B cell (primary cell): ENCODE results near the gene C10orf62. TPM values are rescaled to one million over a fixed set of nuclear protein-coding genes. Genes with fewer than 3 reads are reported as not detected.
"Not testable (repeated sequence)": the region's sequence is repeated elsewhere in the genome, so short reads cannot be mapped to it uniquely, and the experiment has no call there.

Experiments used
- ATAC-seq: fragments of 200-7000 bp; cut with Tn5 transposase; one replicate; pipeline ENCODE4 v1.10.0; 2021; ENCODE audit warnings: low read depth, mild to moderate bottlenecking, moderate number of reproducible peaks, moderate library complexity
- CTCF ChIA-PET: fragments of 350-600 bp; sonication (Branson Sonifier 250); formaldehyde crosslinking; loops from one replicate; lab custom pipeline; 2021; ENCODE audit warnings: antibody characterized with exemption, inconsistent platforms; lab: Charles Lee
- POLR2A ChIA-PET: fragments of 350-600 bp; sonication (Branson Sonifier 250); formaldehyde crosslinking; loops from one replicate; lab custom pipeline; 2021; ENCODE audit warnings: antibody characterized with exemption; lab: Charles Lee
- DNase-seq: peaks from one replicate; pipeline ENCODE4 v3.0.0; 2013
- H2AFZ ChIP-seq: 2 replicates; pipeline ENCODE4 v1.6.1; 2012; ENCODE audit warnings: mild to moderate bottlenecking, low read depth, low read length; ENCODE audit not compliant: insufficient read depth, poor library complexity, severe bottlenecking
- H3K27ac ChIP-seq, 2 donors: 1 replicate in 1 of 2; 2 replicates in 1 of 2; pipeline ENCODE4 v1.5.1; 2012 to 2013; ENCODE audit warnings: low read length in 2 of 2, mild to moderate bottlenecking in 2 of 2, moderate library complexity in 1 of 2
- H3K27me3 ChIP-seq, 4 experiments: fragments of 200-600 bp in 1 of 4; sonication (generic) in 1 of 4; replicated peaks in 1 of 4; 1 replicate in 2 of 4; 2 replicates in 2 of 4; pipeline versions ENCODE4 v1.6.1 to v1.7.0; 2013 to 2016; ENCODE audit warnings: low read length in 3 of 4, mild to moderate bottlenecking in 2 of 4, mixed read lengths in 1 of 4, moderate library complexity in 1 of 4; ENCODE audit not compliant: insufficient read depth in 4 of 4, control insufficient read depth in 3 of 4; ENCODE audit errors: control extremely low read depth in 1 of 4
- H3K36me3 ChIP-seq, 2 experiments: replicated peaks in 1 of 2; 1 replicate in 1 of 2; 2 replicates in 1 of 2; pipeline versions ENCODE4 v1.6.1 to v1.7.1; 2013; ENCODE audit warnings: low read length in 1 of 2; ENCODE audit not compliant: insufficient read depth in 2 of 2, control insufficient read depth in 1 of 2; ENCODE audit errors: control extremely low read depth in 1 of 2, extremely low read depth in 1 of 2
- H3K4me1 ChIP-seq, 2 donors: fragments of 200-600 bp in 1 of 2; sonication (generic) in 1 of 2; 1 replicate in 1 of 2; 2 replicates in 1 of 2; pipeline versions ENCODE4 v1.5.1 to v1.6.1; 2013 to 2017; ENCODE audit warnings: low read length in 2 of 2; ENCODE audit not compliant: control insufficient read depth in 2 of 2, insufficient read depth in 2 of 2
- H3K4me2 ChIP-seq: replicated peaks from 2 replicates; pipeline ENCODE3; 2012; ENCODE audit warnings: mild to moderate bottlenecking, low read depth, low read length; ENCODE audit not compliant: poor library complexity, severe bottlenecking
- H3K4me3 ChIP-seq, 5 experiments: fragments of 200-600 bp in 1 of 5; sonication (generic) in 1 of 5; 1 replicate in 3 of 5; 2 replicates in 2 of 5; pipeline versions ENCODE4 v1.5.1 to v1.7.0; 2011 to 2016; ENCODE audit warnings: low read length in 4 of 5, mild to moderate bottlenecking in 4 of 5, low read depth in 2 of 5, control low read depth in 1 of 5, moderate library complexity in 1 of 5; ENCODE audit not compliant: insufficient read depth in 1 of 5; ENCODE audit errors: control extremely low read depth in 1 of 5, extremely low read depth in 1 of 5
- H3K79me2 ChIP-seq: fragments of 200-600 bp; sonication (generic); one replicate; pipeline ENCODE4 v1.6.0; 2016; ENCODE audit warnings: low read length; ENCODE audit not compliant: control insufficient read depth, insufficient read depth
- H3K9ac ChIP-seq: fragments of 200-600 bp; sonication (generic); 2 replicates; pipeline ENCODE4 v1.6.1; 2017; ENCODE audit warnings: mild to moderate bottlenecking, low read length, moderate library complexity
- H3K9me3 ChIP-seq, 3 donors: one replicate each; pipeline versions ENCODE4 v1.6.1 to v1.7.1; 2013; ENCODE audit warnings: low read length in 2 of 3; ENCODE audit not compliant: control insufficient read depth in 2 of 3, insufficient read depth in 1 of 3; ENCODE audit errors: control extremely low read depth in 1 of 3
- H4K20me1 ChIP-seq: 2 replicates; pipeline ENCODE4 v1.6.0; 2012; ENCODE audit warnings: mild to moderate bottlenecking, low read length; ENCODE audit not compliant: insufficient read depth, control insufficient read depth, poor library complexity, severe bottlenecking
- H3K27ac Mint-ChIP-seq: one replicate; pipeline ENCODE4 v1.8.0; 2021; ENCODE audit warnings: mixed read lengths
- H3K27me3 Mint-ChIP-seq: one replicate; pipeline ENCODE4 v1.8.0; 2021; ENCODE audit warnings: mixed read lengths
- H3K4me1 Mint-ChIP-seq: one replicate; pipeline ENCODE4 v1.8.0; 2021; ENCODE audit warnings: mixed read lengths
- H3K4me3 Mint-ChIP-seq: one replicate; pipeline ENCODE4 v1.8.0; 2021; ENCODE audit warnings: mixed read lengths
- H3K9me3 Mint-ChIP-seq: one replicate; pipeline ENCODE4 v1.8.0; 2022; ENCODE audit warnings: mixed read lengths; ENCODE audit not compliant: insufficient read depth
- EZH2 ChIP-seq: IDR thresholded peaks from 2 replicates; pipeline ENCODE4 v1.6.1; 2012; ENCODE audit warnings: borderline replicate concordance, low read depth, mild to moderate bottlenecking, moderate library complexity, low read length; ENCODE audit not compliant: insufficient read depth, poor library complexity, severe bottlenecking
- WGBS: methylation state at CpG from one replicate; pipeline ENCODE4 v1.1.5; 2013; ENCODE audit warnings: missing lambda C conversion rate; ENCODE audit not compliant: insufficient coverage; 5-methylcytosine and 5-hydroxymethylcytosine counted together
- intact Hi-C: fragments of 100-400 bp; cut with micrococcal nuclease; formaldehyde crosslinking; loops from one replicate; pipeline ENCODE4 v1.10.0; 2022
- polyA plus RNA-seq: library from polyadenylated mRNA; depleted of rRNA; stranded (reverse); fragments of >200 nt; gene quantifications from 2 replicates; pipeline ENCODE4 v1.2.3, GENCODE V29; 2012
- total RNA-seq, 2 donors: library from RNA; stranded (reverse); fragments of 120-200 nt in 1 of 2; gene quantifications; 1 replicate in 1 of 2; 2 replicates in 1 of 2; pipeline versions ENCODE4 v1.2.3 to v1.2.4, GENCODE V29; 2013 to 2022
- TF ChIP-seq, protein P1 (sequence below): fragments of 200-600 bp; IDR thresholded peaks from one replicate; pipeline ENCODE4 v1.8.0; 2022; ENCODE audit warnings: antibody characterized with exemption, mild to moderate bottlenecking

Gene C10orf62
- total and polyA plus RNA-seq, 2 donors (not counting 1 experiment from before 2014, with no cell fraction given), result not detected

DNA sequence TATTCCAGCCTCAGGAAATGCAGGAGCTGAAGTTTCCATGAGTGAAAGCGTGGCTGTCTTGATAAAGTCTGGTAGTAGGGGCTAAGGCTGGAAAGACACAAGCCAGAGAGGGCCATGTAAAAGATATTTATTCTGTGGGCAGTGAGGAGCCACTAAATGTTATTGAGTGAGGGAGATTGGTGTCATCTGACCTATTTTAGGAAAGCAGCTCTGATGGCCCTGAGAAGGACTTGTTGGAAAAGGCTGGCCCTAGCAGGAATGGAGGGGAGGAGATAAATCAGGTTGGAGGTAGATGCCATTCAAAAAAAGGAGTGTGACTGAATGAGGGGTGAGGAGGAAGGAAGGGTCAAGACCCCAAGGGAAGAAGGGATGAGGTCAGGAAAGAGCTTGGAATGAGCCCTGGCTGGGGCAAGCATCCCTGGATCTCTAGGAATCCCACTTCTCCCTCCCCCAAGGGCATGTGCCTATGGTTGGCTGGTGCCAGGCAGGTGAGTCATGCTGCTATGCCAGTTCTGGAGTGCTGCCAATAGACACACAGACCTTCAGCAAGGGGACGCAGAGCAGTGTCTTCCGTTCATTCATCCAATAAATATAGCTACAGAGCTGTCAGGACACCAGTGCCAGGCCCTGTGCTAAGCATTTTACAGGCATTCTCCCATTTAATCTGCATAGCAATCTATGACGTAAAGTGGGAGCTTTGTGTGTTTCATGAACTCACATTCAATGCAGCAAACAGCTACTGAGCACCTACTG, 15.0 kb upstream of the C10orf62 start:
- intact Hi-C loops, result no loop called here

DNA sequence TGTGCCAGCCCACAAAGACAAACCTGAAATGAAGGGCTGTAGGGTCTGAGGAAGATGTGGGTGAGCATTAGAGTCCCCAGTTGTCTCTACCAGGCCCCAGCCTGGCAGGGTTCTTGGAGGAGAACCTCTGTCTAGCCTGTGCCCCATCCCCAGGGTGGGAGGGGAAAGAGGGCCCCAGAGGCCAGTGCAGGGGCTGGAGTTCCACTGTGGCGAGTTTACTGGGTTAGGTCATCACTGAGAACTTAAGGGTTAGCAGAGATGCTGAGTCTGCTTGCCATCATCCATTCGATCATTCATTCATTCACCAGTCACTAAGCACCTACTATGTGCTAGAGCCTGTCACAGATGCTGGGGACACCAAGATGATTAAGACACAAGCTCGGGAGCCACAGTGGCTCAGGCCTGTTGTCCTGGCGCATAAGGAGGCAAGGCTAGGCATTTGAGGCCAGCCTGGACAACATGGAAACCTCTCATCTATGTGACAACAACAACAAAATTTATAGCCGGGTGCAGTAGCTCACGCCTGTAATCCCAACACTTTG, 14.3 kb upstream of the C10orf62 start:
- no peak overlapping the region for H3K4me3 ChIP-seq
- H3K27ac ChIP-seq, result no peak overlapping the region
- CTCF ChIA-PET, result no interaction called here
- no peaks in the 10 kb centered on the region for H3K4me1 ChIP-seq
- H4K20me1 ChIP-seq, result no peaks in the 10 kb centered on the region
- Mint-ChIP-seq H3K27ac (no peak overlapping the region), H3K4me1 (no peaks in the 10 kb centered on the region), H3K9me3 (no peaks in the 10 kb centered on the region), H3K27me3 (no peaks in the 10 kb centered on the region), H3K4me3 (no peak overlapping the region)
- DNase-seq (no peak), ATAC-seq (no peak)
- POLR2A ChIA-PET, result no interaction called here
- 89% methylated on average over 4 of the region's 6 CpGs for WGBS
- H3K79me2 ChIP-seq, result no peaks in the 10 kb centered on the region
- TF ChIP-seq EZH2, result no peak
- TF ChIP-seq, protein P1, sequence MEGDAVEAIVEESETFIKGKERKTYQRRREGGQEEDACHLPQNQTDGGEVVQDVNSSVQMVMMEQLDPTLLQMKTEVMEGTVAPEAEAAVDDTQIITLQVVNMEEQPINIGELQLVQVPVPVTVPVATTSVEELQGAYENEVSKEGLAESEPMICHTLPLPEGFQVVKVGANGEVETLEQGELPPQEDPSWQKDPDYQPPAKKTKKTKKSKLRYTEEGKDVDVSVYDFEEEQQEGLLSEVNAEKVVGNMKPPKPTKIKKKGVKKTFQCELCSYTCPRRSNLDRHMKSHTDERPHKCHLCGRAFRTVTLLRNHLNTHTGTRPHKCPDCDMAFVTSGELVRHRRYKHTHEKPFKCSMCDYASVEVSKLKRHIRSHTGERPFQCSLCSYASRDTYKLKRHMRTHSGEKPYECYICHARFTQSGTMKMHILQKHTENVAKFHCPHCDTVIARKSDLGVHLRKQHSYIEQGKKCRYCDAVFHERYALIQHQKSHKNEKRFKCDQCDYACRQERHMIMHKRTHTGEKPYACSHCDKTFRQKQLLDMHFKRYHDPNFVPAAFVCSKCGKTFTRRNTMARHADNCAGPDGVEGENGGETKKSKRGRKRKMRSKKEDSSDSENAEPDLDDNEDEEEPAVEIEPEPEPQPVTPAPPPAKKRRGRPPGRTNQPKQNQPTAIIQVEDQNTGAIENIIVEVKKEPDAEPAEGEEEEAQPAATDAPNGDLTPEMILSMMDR, result no peak
- no peaks in the 10 kb centered on the region for H3K27me3 ChIP-seq
- no peak overlapping the region for H3K9ac ChIP-seq
- H3K4me2 ChIP-seq, result no peak overlapping the region
- no peaks in the 10 kb centered on the region for H3K9me3 ChIP-seq
- intact Hi-C loops, result no loop called here
- H2AFZ ChIP-seq, result no peak overlapping the region
- no peaks in the 10 kb centered on the region for H3K36me3 ChIP-seq

More for the DNA sequence above, 15.0 kb upstream of the C10orf62 start:
- no peaks in the 10 kb centered on the region for H4K20me1 ChIP-seq
- no peaks in the 10 kb centered on the region for H3K36me3 ChIP-seq
- CTCF ChIA-PET, result interaction anchor here (1.5 kb wide), 1 partner anchor 113 kb away, joined by 3 read pairs; the partner anchor contains the start of gene AVPI1
- H2AFZ ChIP-seq, result no peak overlapping the region
- POLR2A ChIA-PET, result no interaction called here
- no peaks in the 10 kb centered on the region for H3K27me3 ChIP-seq
- Mint-ChIP-seq H3K27ac (no peak overlapping the region), H3K27me3 (no peaks in the 10 kb centered on the region), H3K9me3 (no peaks in the 10 kb centered on the region), H3K4me1 (no peaks in the 10 kb centered on the region), H3K4me3 (no peak overlapping the region)
- H3K27ac ChIP-seq, result no peak overlapping the region
- DNase-seq, result no peak
- no peak overlapping the region for H3K4me3 ChIP-seq
- no peaks in the 10 kb centered on the region for H3K4me1 ChIP-seq
- no peaks in the 10 kb centered on the region for H3K9me3 ChIP-seq
- WGBS, result 69% methylated on average over 2 of the region's 4 CpGs
- TF ChIP-seq, protein P1, result no peak
- no peak for TF ChIP-seq EZH2
- H3K9ac ChIP-seq, result no peak overlapping the region
- H3K4me2 ChIP-seq, result no peak overlapping the region
- no peaks in the 10 kb centered on the region for H3K79me2 ChIP-seq
- no peak for ATAC-seq

DNA sequence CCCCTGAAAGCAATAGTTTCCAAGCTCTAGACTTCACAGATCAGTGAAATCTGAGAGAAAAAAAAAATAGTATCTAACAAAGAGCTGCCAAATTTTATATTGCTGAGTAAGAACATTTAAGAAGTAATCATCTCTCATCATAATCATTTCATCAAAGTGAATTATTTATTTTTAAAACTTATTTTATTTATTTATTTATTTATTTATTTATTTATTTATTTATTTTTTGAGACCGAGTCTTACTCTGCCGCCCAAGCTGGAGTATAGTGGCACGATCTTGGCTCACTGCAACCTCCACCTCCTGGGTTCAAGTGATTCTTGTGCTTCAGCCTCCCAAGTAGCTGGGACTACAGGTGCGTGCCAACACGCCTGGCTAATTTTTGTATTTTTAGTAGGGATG, 13.0 kb upstream of the C10orf62 start:
- H3K9me3 Mint-ChIP-seq, H3K4me3 ChIP-seq, H3K4me1 ChIP-seq, H3K79me2 ChIP-seq, H4K20me1 ChIP-seq, H3K27me3 ChIP-seq, intact Hi-C loops, POLR2A ChIA-PET, ATAC-seq, DNase-seq, H3K27ac Mint-ChIP-seq, H3K27ac ChIP-seq, H3K27me3 Mint-ChIP-seq, H3K4me3 Mint-ChIP-seq, H3K9ac ChIP-seq, H2AFZ ChIP-seq, H3K4me2 ChIP-seq, H3K4me1 Mint-ChIP-seq, H3K9me3 ChIP-seq, H3K36me3 ChIP-seq: not testable (repeated sequence)
- WGBS, result 0% methylated on average over 1 of the region's 5 CpGs
- CTCF ChIA-PET, result interaction anchor here (0.9 kb wide), 1 partner anchor 22 kb away, joined by 3 read pairs; no protein-coding TSS in a partner anchor
